ENCODE data around the gene NPAS1. TPM values are rescaled to one million over a fixed set of nuclear protein-coding genes. Genes with fewer than 3 reads are reported as not detected.

Gene NPAS1
- total RNA-seq, 2 experiments from 2014 or later = 3.4 to 8.4 TPM

GRCh38 chr19:47002853-47003610, 16.6 kb upstream of the NPAS1 start:
- no peaks in the 10 kb centered on the region for H3K9me3 ChIP-seq (ENCODE audit: low read length)
- H3K79me2 ChIP-seq (ENCODE audit: insufficient read depth, low read depth, low read length) = no peaks in the 10 kb centered on the region
- DNase-seq (ENCODE audit: low spot score) = no peak
- CTCF ChIA-PET (ENCODE audit: unreplicated experiment) = no interaction called here
- no peak overlapping the region for H3K4me2 ChIP-seq (ENCODE audit: low read length)
- H2AFZ ChIP-seq (ENCODE audit: low read length) = no peak overlapping the region
- no peaks in the 10 kb centered on the region for H4K20me1 ChIP-seq (ENCODE audit: insufficient read depth, low read length)
- no peak overlapping the region for H3K27ac ChIP-seq (ENCODE audit: low read depth, low read length, poor library complexity, severe bottlenecking)
- intact Hi-C loops (cut with micrococcal nuclease; ENCODE audit: unreplicated experiment) = no loop called here
- no peaks in the 10 kb centered on the region for H3K9me2 ChIP-seq (ENCODE audit: insufficient read depth, low read length)
- POLR2A ChIA-PET = interaction anchor here (0.5 kb wide), 1 partner anchor 345 kb away, joined by 4 read pairs; no protein-coding TSS in a partner anchor
- H3K4me1 ChIP-seq (ENCODE audit: insufficient read depth, low read length, poor library complexity, severe bottlenecking) = no peaks in the 10 kb centered on the region
- TF ChIP-seq EZH2phosphoT487 (IDR thresholded peaks at IDR 0.05; ENCODE audit: borderline replicate concordance, low read depth, low read length) (no peak), CTCF (conservative IDR thresholded peaks at IDR 0.05; ENCODE audit: low read length) (no peak)
- BruUV-seq (replicated peaks) = no TSS peak
- peaks cover 29% of the 10 kb centered on the region for H3K36me3 ChIP-seq (ENCODE audit: insufficient read depth, low read length)
- no peak overlapping the region for H3K4me3 ChIP-seq (ENCODE audit: low read depth, low read length, poor library complexity, severe bottlenecking)

- CTCF ChIA-PET (ENCODE audit: unreplicated experiment) = no interaction called here
- no TSS peak for BruUV-seq (replicated peaks)
Observed at GRCh38 chr19:47003611-47004465, 15.8 kb upstream of the NPAS1 start.

More at GRCh38 chr19:47003611-47004465, 15.8 kb upstream of the NPAS1 start:
- Histone ChIP-seq H4K20me1 (ENCODE audit: insufficient read depth, low read length) (no peaks in the 10 kb centered on the region), H3K9me3 (ENCODE audit: low read length) (no peaks in the 10 kb centered on the region), H3K79me2 (ENCODE audit: insufficient read depth, low read depth, low read length) (no peaks in the 10 kb centered on the region), H3K36me3 (ENCODE audit: insufficient read depth, low read length) (peaks cover 26% of the 10 kb centered on the region), H2AFZ (ENCODE audit: low read length) (no peak overlapping the region), H3K4me1 (ENCODE audit: insufficient read depth, low read length, poor library complexity, severe bottlenecking) (no peaks in the 10 kb centered on the region), H3K4me2 (ENCODE audit: low read length) (no peak overlapping the region), H3K9me2 (ENCODE audit: insufficient read depth, low read length) (no peaks in the 10 kb centered on the region), H3K4me3 (ENCODE audit: low read depth, low read length, poor library complexity, severe bottlenecking) (no peak overlapping the region), H3K27ac (ENCODE audit: low read depth, low read length, poor library complexity, severe bottlenecking) (no peak overlapping the region)
- TF ChIP-seq EZH2phosphoT487 (IDR thresholded peaks at IDR 0.05; ENCODE audit: borderline replicate concordance, low read depth, low read length) (no peak), CTCF (conservative IDR thresholded peaks at IDR 0.05; ENCODE audit: low read length) (no peak)
- intact Hi-C loops (cut with micrococcal nuclease; ENCODE audit: unreplicated experiment) = no loop called here
- no peak for DNase-seq (ENCODE audit: low spot score)
- POLR2A ChIA-PET = interaction anchor here (0.5 to 0.6 kb wide), 2 partner anchors 253 to 346 kb away, joined by 3 to 4 read pairs; no protein-coding TSS in a partner anchor

Data from OCI-LY7 (cell line).